ENCODE data around the gene FBN2. TPM values are rescaled to one million over a fixed set of nuclear protein-coding genes. Genes with fewer than 3 reads are reported as not detected.

The FBN2 gene
- total RNA-seq, 1 donor from 2014 or later = 0.49 TPM

DNA sequence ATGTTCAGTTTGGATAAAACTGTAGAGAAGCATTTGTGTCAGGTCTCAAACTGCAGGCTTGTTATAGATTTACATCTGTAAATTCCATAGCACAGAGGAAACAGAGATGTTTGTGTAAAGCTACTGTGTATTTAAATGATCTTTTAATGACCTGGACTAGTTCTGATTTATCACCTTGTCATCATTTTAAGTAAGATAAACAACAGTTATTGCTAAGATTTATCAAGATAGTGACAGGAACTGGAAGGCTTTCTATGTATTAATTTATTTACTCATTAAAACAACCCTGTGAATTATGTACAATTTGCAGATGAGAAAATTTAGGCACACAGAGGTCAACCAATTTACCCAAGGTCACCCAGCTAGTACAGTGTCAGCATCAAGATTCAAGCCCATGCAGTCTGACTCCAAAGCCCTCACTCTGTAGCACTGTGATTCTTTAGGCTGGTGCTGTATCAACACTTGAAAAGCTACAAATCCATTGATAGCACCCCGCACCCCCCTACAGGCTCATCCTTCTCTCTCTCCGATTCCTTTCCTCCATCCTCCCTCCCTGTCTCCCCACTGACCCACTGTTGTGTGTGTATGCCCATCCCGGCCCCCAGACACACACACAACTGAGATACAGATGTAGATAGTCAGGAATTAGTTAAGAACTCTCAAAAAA is 184.5 kb downstream of the FBN2 start:
- Histone ChIP-seq H3K9me3 (no peaks in the 10 kb centered on the region), H3K4me1 (no peaks in the 10 kb centered on the region), H3K27ac (no peak overlapping the region), H3K4me3 (no peak overlapping the region), H3K27me3 (no peaks in the 10 kb centered on the region), H3K36me3 (no peaks in the 10 kb centered on the region)
- TF ChIP-seq POLR2AphosphoS5 (IDR thresholded peaks at IDR 0.05; ENCODE audit: insufficient read depth in 1 of 2, low read depth in 1 of 2) (no peak), POLR2A (IDR thresholded peaks at IDR 0.05) (no peak)
- TF ChIP-seq, protein P1, sequence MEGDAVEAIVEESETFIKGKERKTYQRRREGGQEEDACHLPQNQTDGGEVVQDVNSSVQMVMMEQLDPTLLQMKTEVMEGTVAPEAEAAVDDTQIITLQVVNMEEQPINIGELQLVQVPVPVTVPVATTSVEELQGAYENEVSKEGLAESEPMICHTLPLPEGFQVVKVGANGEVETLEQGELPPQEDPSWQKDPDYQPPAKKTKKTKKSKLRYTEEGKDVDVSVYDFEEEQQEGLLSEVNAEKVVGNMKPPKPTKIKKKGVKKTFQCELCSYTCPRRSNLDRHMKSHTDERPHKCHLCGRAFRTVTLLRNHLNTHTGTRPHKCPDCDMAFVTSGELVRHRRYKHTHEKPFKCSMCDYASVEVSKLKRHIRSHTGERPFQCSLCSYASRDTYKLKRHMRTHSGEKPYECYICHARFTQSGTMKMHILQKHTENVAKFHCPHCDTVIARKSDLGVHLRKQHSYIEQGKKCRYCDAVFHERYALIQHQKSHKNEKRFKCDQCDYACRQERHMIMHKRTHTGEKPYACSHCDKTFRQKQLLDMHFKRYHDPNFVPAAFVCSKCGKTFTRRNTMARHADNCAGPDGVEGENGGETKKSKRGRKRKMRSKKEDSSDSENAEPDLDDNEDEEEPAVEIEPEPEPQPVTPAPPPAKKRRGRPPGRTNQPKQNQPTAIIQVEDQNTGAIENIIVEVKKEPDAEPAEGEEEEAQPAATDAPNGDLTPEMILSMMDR (IDR thresholded peaks at IDR 0.05) = no peak
- intact Hi-C loops (cut with DNase I) = no loop called here
- no peak for DNase-seq (ENCODE audit: extremely low spot score in 2 of 2)

GRCh38 chr5:128350705-128351104 is 187.3 kb downstream of the FBN2 start:
- Histone ChIP-seq H3K36me3 (no peaks in the 10 kb centered on the region), H3K27ac (no peak overlapping the region), H3K4me3 (no peak overlapping the region), H3K27me3 (no peaks in the 10 kb centered on the region), H3K4me1 (no peaks in the 10 kb centered on the region), H3K9me3 (no peaks in the 10 kb centered on the region)
- intact Hi-C loops (cut with DNase I) = no loop called here
- DNase-seq (ENCODE audit: extremely low spot score in 2 of 2) = no peak
- no peak for TF ChIP-seq POLR2AphosphoS5 (IDR thresholded peaks at IDR 0.05; ENCODE audit: insufficient read depth in 1 of 2, low read depth in 1 of 2)
- no peak for TF ChIP-seq POLR2A (IDR thresholded peaks at IDR 0.05)
- TF ChIP-seq, protein P1 (IDR thresholded peaks at IDR 0.05) = no peak

- H3K9me3 ChIP-seq = no peaks in the 10 kb centered on the region
- intact Hi-C loops (cut with DNase I) = no loop called here
- no peak overlapping the region for H3K4me3 ChIP-seq
- no peak for TF ChIP-seq POLR2A (IDR thresholded peaks at IDR 0.05)
- TF ChIP-seq POLR2AphosphoS5 (IDR thresholded peaks at IDR 0.05; ENCODE audit: insufficient read depth in 1 of 2, low read depth in 1 of 2) = no peak
- TF ChIP-seq, protein P1 (IDR thresholded peaks at IDR 0.05) = no peak
- no peak overlapping the region for H3K27ac ChIP-seq
- no peak for DNase-seq (ENCODE audit: extremely low spot score in 2 of 2)
- H3K4me1 ChIP-seq = no peaks in the 10 kb centered on the region
- no peaks in the 10 kb centered on the region for H3K36me3 ChIP-seq
- no peaks in the 10 kb centered on the region for H3K27me3 ChIP-seq
Observed at GRCh38 chr5:128349044-128349858, 188.8 kb downstream of the FBN2 start.

- no peak for DNase-seq (ENCODE audit: extremely low spot score in 2 of 2)
- Histone ChIP-seq H3K27me3 (no peaks in the 10 kb centered on the region), H3K4me3 (no peak overlapping the region), H3K36me3 (no peaks in the 10 kb centered on the region), H3K27ac (no peak overlapping the region), H3K9me3 (no peaks in the 10 kb centered on the region), H3K4me1 (no peaks in the 10 kb centered on the region)
- intact Hi-C loops (cut with DNase I) = no loop called here
- TF ChIP-seq POLR2AphosphoS5 (IDR thresholded peaks at IDR 0.05; ENCODE audit: insufficient read depth in 1 of 2, low read depth in 1 of 2) (no peak), POLR2A (IDR thresholded peaks at IDR 0.05) (no peak)
- TF ChIP-seq, protein P1 (IDR thresholded peaks at IDR 0.05) = no peak
Observed at GRCh38 chr5:128346038-128346437, 192.0 kb downstream of the FBN2 start.

DNA sequence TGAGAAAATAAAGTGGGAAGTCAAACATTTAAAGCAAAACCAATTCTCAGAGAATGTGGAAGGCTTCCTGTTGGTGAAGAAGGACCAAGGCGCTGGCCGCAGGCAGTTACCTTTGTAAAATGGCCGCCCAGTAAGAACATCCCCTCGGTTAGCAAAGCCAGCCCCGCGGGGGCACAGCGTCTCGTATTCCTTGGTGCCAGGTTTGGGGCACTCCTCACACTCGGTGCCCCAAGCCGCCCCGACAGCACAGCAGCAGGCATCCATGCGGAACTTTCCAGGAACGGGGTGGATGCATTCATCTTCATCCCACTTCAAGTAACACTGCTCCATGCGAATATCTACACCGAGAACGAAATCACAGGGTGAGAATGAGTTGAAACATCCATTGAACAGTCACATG is 192.8 kb downstream of the FBN2 start:
- H3K27me3 ChIP-seq = no peaks in the 10 kb centered on the region
- no peaks in the 10 kb centered on the region for H3K9me3 ChIP-seq
- intact Hi-C loops (cut with DNase I) = no loop called here

More for the DNA sequence above, 192.8 kb downstream of the FBN2 start:
- H3K4me3 ChIP-seq = no peak overlapping the region
- no peaks in the 10 kb centered on the region for H3K4me1 ChIP-seq
- no peak for DNase-seq (ENCODE audit: extremely low spot score in 2 of 2)
- TF ChIP-seq, protein P1 (IDR thresholded peaks at IDR 0.05) = no peak
- TF ChIP-seq POLR2A (IDR thresholded peaks at IDR 0.05) = no peak
- no peak for TF ChIP-seq POLR2AphosphoS5 (IDR thresholded peaks at IDR 0.05; ENCODE audit: insufficient read depth in 1 of 2, low read depth in 1 of 2)
- H3K27ac ChIP-seq = no peak overlapping the region
- no peaks in the 10 kb centered on the region for H3K36me3 ChIP-seq
